Measurements from ENCODE around the gene LDAH.
A peak's percentile ranks its signal among the peaks of the same experiment; 100 is the strongest.

LDAH gene

DNA sequence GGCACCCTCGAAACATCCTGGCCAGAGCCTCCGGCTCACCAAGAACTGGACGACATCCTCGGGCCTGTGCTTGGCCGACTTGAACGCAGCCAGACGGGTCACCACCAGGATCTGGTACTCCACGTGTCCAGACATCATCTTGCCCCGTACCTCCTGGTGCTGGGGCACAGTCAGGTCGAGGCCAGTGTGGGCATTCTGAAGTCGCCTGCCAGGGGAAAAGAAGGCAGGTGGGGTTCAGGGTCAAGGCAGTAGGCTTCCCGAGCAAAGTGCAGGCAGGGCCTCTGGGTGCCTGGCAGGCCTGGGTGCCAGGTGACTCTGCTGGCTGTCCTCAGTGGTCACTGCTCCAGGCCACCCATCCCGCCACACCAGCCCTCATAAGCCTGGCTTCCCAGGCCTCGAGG is 177.6 kb downstream of the LDAH start:
- peaks cover 22% of the 10 kb centered on the region for H3K36me3 Mint-ChIP-seq (ENCODE audit: low read depth)
- peaks cover 20% of the 10 kb centered on the region for H3K4me1 Mint-ChIP-seq (ENCODE audit: low read depth)
- no peak overlapping the region for H3K27ac Mint-ChIP-seq
- no peaks in the 10 kb centered on the region for H3K27me3 Mint-ChIP-seq
- no peak for DNase-seq
- H3K4me3 Mint-ChIP-seq, result no peak overlapping the region
- no peaks in the 10 kb centered on the region for H3K9me3 Mint-ChIP-seq

- H3K27ac Mint-ChIP-seq, result no peak overlapping the region
- DNase-seq, result no peak
- no peak overlapping the region for H3K4me3 Mint-ChIP-seq
- no peaks in the 10 kb centered on the region for H3K27me3 Mint-ChIP-seq
- peaks cover 29% of the 10 kb centered on the region for H3K36me3 Mint-ChIP-seq (ENCODE audit: low read depth)
- peaks cover 7% of the 10 kb centered on the region for H3K4me1 Mint-ChIP-seq (ENCODE audit: low read depth)
- H3K9me3 Mint-ChIP-seq, result no peaks in the 10 kb centered on the region
Observed at GRCh38 chr2:20643826-20644225, 179.1 kb downstream of the LDAH start.

- no peak overlapping the region for H3K4me3 Mint-ChIP-seq
- H3K36me3 Mint-ChIP-seq (ENCODE audit: low read depth), result peaks cover 34% of the 10 kb centered on the region
Observed at GRCh38 chr2:20643060-20643459, 179.8 kb downstream of the LDAH start.

DNA sequence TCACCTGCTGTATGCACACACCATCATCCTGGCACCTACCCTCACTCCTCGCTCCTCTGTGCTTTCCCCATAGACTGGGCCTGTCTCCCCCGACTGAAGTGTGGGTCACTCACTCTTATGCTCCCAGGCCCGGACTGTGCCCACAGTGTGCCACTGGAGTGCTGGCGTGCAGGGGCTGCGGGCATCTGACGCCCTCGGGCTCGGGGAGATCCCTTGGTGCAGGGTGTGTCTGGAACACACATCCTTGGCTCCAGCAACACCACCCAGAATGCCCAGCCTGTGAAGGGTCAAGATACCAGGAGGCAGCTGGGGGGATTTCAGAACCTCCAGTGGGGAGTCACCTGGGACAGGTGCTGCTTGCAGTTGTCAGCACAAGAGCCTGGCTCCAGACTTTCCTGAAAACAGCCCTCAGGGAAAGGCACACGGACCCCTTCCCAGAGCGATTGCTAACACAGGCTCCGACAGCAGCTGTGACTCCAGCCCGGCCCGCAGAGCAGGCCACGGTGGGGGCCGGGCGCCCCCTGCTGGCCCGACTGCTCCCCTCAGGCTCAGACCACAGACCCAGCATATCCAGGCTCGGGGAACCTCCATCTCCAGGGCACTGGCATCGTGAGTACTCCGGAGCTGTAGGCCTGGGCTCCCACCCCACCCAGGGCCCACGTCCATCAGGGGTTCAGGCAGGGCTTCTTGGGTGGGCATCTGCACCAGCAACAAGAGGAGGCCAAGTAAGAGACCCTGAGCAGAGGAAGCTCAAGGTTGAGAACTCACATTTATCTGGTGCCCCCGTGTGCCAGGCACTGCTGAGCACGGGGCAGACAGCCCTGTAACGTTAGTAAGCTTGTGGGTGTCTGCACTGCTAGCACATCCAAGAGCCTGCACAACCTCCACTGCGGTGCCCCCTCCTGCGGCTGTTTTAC is 180.6 kb downstream of the LDAH start:
- H3K27ac Mint-ChIP-seq, result no peak overlapping the region
- peaks cover 1% of the 10 kb centered on the region for H3K4me1 Mint-ChIP-seq (ENCODE audit: low read depth)
- DNase-seq, result peak; percentile 84
- H3K9me3 Mint-ChIP-seq, result no peaks in the 10 kb centered on the region
- H3K27me3 Mint-ChIP-seq, result no peaks in the 10 kb centered on the region
- H3K4me3 Mint-ChIP-seq, result no peak overlapping the region
- peaks cover 40% of the 10 kb centered on the region for H3K36me3 Mint-ChIP-seq (ENCODE audit: low read depth)

More at GRCh38 chr2:20643060-20643459, 179.8 kb downstream of the LDAH start:
- DNase-seq, result no peak
- Mint-ChIP-seq H3K27ac (no peak overlapping the region), H3K4me1 (ENCODE audit: low read depth) (peaks cover 1% of the 10 kb centered on the region), H3K9me3 (no peaks in the 10 kb centered on the region), H3K27me3 (no peaks in the 10 kb centered on the region)

- Mint-ChIP-seq H3K27ac (no peak overlapping the region), H3K4me3 (no peak overlapping the region), H3K9me3 (no peaks in the 10 kb centered on the region), H3K27me3 (no peaks in the 10 kb centered on the region), H3K36me3 (ENCODE audit: low read depth) (peaks cover 47% of the 10 kb centered on the region), H3K4me1 (ENCODE audit: low read depth) (peaks cover 1% of the 10 kb centered on the region)
- no peak for DNase-seq
Observed at GRCh38 chr2:20641123-20641985, 181.5 kb downstream of the LDAH start.

- Mint-ChIP-seq H3K27me3 (no peaks in the 10 kb centered on the region), H3K4me3 (no peak overlapping the region), H3K27ac (no peak overlapping the region), H3K9me3 (no peaks in the 10 kb centered on the region), H3K4me1 (ENCODE audit: low read depth) (peaks cover 3% of the 10 kb centered on the region), H3K36me3 (ENCODE audit: low read depth) (peaks cover 52% of the 10 kb centered on the region)
- DNase-seq, result no peak
Observed at GRCh38 chr2:20640411-20641122, 182.3 kb downstream of the LDAH start.

DNA sequence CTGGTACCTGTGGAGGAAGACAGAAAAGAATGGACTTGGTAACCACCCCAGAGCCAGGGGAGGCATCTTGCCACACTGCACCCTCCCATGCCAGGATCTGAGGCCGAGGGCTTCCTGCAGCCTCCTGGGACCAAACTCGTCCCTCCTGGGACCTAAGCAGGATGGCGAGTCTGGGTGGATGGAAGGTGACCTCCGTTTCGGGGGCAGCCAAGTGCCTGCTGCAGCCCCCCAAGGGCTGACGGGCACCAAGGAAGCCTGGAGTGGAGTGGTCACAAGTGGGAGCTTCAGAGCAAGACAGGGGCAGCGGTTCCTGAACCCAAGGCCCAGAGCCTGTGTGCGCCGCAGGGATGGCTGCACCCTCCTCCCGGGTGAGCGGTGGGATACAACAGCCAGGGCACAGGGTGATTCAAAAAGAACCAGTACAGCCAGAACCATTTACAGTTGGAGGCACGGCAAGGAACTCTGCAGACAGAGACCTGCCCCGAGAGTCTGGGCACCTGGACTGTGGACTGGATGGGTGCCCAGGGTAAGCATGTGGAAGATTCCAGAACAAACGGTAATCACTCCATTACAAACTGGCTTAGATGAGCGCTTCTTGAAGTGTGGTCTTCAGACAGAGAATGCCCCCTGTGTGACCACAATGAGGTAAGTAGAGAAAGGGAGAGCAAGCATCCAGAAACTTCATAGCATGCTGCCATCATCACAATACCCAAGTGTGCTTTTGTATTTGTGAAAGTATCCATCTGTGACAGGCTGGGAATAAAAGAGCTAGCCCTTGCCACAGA is 184.1 kb downstream of the LDAH start:
- Mint-ChIP-seq H3K27ac (no peak overlapping the region), H3K27me3 (no peaks in the 10 kb centered on the region), H3K36me3 (ENCODE audit: low read depth) (peaks cover 49% of the 10 kb centered on the region), H3K9me3 (no peaks in the 10 kb centered on the region), H3K4me1 (ENCODE audit: low read depth) (peaks cover 3% of the 10 kb centered on the region), H3K4me3 (no peak overlapping the region)
- no peak for DNase-seq

DNA sequence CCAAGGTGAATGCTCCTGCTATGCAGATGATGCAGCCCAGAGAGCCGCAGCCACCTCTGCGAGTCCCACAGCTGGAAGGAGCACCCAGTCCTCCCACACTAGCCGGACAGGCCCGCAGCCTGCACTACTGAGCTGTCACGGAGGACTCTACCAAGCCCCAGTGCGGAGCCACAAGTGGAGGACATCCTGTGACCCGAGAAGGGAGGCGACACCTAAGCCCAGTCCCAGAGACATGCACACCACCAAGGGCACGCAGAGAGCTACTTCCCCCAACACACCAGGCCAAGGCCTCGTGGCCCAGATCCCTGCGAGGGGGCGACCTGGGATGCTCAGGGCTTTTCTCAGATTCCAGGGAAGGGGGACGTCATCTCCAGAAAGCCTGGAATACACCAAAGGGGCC is 184.9 kb downstream of the LDAH start:
- Mint-ChIP-seq H3K9me3 (no peaks in the 10 kb centered on the region), H3K27ac (no peak overlapping the region), H3K4me3 (no peak overlapping the region), H3K27me3 (no peaks in the 10 kb centered on the region), H3K36me3 (ENCODE audit: low read depth) (peaks cover 45% of the 10 kb centered on the region), H3K4me1 (ENCODE audit: low read depth) (peaks cover 3% of the 10 kb centered on the region)
- no peak for DNase-seq

- Mint-ChIP-seq H3K27ac (no peak overlapping the region), H3K27me3 (no peaks in the 10 kb centered on the region), H3K4me1 (ENCODE audit: low read depth) (peaks cover 2% of the 10 kb centered on the region), H3K9me3 (no peaks in the 10 kb centered on the region), H3K4me3 (no peak overlapping the region), H3K36me3 (ENCODE audit: low read depth) (peaks cover 45% of the 10 kb centered on the region)
- DNase-seq, result no peak
Observed at GRCh38 chr2:20637147-20637546, 185.8 kb downstream of the LDAH start.

DNA sequence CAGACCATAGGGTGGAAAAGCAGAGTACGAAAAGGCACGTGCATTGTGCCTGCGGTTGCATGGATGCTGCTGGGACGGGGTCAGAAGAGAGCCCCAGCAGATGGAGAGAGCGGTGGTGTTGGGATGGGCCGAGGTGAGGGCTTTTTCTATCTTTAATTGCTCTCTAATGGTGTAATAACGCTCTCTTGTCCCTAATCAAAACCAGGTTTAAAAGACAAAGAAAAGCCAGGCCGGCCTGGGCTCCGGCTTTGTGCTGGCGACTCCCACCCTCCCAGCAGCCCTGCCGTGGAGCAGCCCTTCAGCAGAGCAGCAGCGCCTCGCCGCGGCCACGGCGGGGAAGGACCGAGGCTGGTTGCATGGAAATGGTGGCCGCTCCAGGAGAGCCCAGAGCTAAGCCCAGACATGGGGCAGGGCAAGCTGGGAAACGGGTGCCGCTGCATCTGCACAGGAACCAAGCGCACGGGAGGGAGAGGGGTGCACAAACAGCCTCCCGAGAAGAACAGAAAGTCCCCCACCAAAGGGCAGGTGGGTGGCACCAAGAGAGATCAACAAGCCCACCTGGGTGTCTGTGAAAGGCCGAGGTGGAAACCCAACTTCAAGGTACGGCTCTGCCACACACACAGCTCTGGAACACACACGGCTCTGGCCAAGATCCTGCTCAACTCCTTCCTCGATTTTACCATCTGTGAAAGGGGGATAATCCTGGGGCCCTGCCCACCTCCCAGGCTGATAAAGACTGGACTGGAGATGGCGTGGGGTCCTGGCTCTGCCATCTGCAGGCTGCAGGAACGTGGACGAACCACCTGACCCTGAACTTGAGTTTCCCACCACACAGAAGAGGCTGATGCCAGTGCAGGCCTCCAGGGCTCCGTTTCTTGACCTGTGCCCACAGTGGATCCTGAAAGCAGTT is 187.0 kb downstream of the LDAH start:
- peak; percentile 63 for DNase-seq
- H3K27ac Mint-ChIP-seq, result no peak overlapping the region
- peaks cover 2% of the 10 kb centered on the region for H3K4me1 Mint-ChIP-seq (ENCODE audit: low read depth)
- H3K4me3 Mint-ChIP-seq, result no peak overlapping the region
- no peaks in the 10 kb centered on the region for H3K27me3 Mint-ChIP-seq
- H3K9me3 Mint-ChIP-seq, result no peaks in the 10 kb centered on the region
- H3K36me3 Mint-ChIP-seq (ENCODE audit: low read depth), result peaks cover 43% of the 10 kb centered on the region

DNA sequence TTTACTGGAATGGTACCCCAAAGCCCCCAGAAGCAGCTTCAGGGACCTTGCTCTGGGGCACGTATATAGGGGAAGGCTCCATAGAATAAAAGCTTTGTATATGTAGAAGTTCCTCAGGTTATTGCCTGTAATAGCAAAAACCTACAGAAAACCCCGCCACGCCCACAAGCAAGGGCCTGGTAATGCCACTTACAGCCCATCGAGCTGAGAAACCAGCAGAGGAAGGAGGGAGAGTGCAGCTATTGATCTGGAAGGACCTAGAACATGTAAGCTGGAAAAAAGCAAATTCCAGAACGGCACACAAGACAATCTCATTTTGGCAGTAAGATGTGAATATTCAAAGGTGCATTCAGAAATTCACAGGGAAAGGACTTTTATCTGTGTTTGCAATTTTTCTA is 187.8 kb downstream of the LDAH start:
- Mint-ChIP-seq H3K36me3 (ENCODE audit: low read depth) (peaks cover 35% of the 10 kb centered on the region), H3K4me1 (ENCODE audit: low read depth) (peaks cover 2% of the 10 kb centered on the region), H3K9me3 (no peaks in the 10 kb centered on the region), H3K27me3 (no peaks in the 10 kb centered on the region), H3K27ac (no peak overlapping the region), H3K4me3 (no peak overlapping the region)
- no peak for DNase-seq

DNA sequence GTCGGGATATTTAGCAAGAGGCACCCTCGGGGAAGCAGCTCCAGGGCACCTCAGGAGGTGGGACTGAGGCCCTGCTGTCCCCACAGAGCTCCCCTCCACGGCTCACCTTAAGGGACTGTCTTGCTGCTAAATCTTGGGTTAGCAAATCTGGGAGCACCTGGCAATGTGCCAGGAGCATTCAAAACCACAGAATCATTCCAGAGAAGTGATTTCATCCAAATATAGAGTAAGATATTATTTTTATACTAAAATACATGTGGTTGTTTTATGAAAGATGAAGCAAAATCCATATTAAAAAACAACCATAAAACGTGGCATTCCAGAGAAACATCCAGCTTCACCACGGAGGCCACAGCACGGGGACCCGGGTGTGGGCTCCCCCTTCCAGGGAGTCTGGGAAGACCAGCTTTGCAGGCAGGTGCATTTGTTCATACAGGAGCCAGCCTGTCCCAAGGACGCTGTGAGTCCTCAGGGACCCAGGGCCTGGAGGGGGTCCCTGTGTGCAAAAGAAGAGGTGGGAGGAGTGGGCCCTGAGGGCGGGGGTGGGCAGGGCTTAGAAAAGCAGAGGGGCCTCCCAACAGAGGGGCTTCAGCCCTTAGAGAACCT is 188.3 kb downstream of the LDAH start:
- H3K36me3 Mint-ChIP-seq (ENCODE audit: low read depth), result peaks cover 34% of the 10 kb centered on the region
- peaks cover 2% of the 10 kb centered on the region for H3K4me1 Mint-ChIP-seq (ENCODE audit: low read depth)
- no peaks in the 10 kb centered on the region for H3K9me3 Mint-ChIP-seq
- no peak overlapping the region for H3K27ac Mint-ChIP-seq
- no peak overlapping the region for H3K4me3 Mint-ChIP-seq
- no peaks in the 10 kb centered on the region for H3K27me3 Mint-ChIP-seq
- DNase-seq, result no peak

Data from activated T-cell treated with anti-CD3 and anti-CD28 coated beads, Interleukin-2, amount 50 U/mL, for 24 hours (primary cell).